A673 (cell line): Measurements from ENCODE around the gene CRYGN. TPM values are rescaled to one million over a fixed set of nuclear protein-coding genes. Genes with fewer than 3 reads are reported as not detected.

Source experiments
- BruUV-seq: library from RNA; stranded (reverse); fragments of 400-500 nt; replicated peaks from 2 replicates; lab custom pipeline; 2021; lab: Mats Ljungman, UMichigan
- CTCF ChIA-PET: fragments of 300-600 bp; sonication (Branson Sonifier 250); formaldehyde crosslinking; loops from one replicate; lab custom pipeline; 2022; ENCODE audit warnings: antibody characterized with exemption; lab: Charles Lee
- POLR2A ChIA-PET: fragments of 300-600 bp; sonication (Branson Sonifier 250); formaldehyde crosslinking; loops from one replicate; lab custom pipeline; 2022; ENCODE audit warnings: antibody characterized with exemption; ENCODE audit not compliant: low non-redundant PET; lab: Charles Lee
- DNase-seq: peaks from one replicate; pipeline ENCODE4 v3.0.0-alpha.2; 2015; ENCODE audit warnings: low spot score
- H3K27ac ChIP-seq: fragments of 200-600 bp; sonication (generic); 2 replicates; pipeline ENCODE4 v1.5.1; 2016; ENCODE audit warnings: mixed run types, low read depth, mild to moderate bottlenecking, mixed read lengths, antibody characterized with exemption, low read length; ENCODE audit not compliant: poor library complexity, severe bottlenecking
- H3K27me3 ChIP-seq: fragments of 200-600 bp; sonication (generic); replicated peaks from 2 replicates; pipeline ENCODE4 v1.6.1; 2017; ENCODE audit warnings: mixed run types, low read depth, mild to moderate bottlenecking, mixed read lengths, antibody characterized with exemption, low read length; ENCODE audit not compliant: insufficient read depth, poor library complexity
- H3K36me3 ChIP-seq: fragments of 200-600 bp; sonication (generic); 2 replicates; pipeline ENCODE4 v1.6.1; 2016; ENCODE audit warnings: mixed run types, mild to moderate bottlenecking, mixed read lengths, antibody characterized with exemption, low read length; ENCODE audit not compliant: insufficient read depth, poor library complexity, severe bottlenecking
- H3K4me1 ChIP-seq: fragments of 200-600 bp; sonication (generic); 2 replicates; pipeline ENCODE4 v1.6.1; 2017; ENCODE audit warnings: mixed run types, mild to moderate bottlenecking, mixed read lengths, antibody characterized with exemption, low read length; ENCODE audit not compliant: insufficient read depth, poor library complexity, severe bottlenecking
- H3K4me3 ChIP-seq: fragments of 200-600 bp; sonication (generic); 2 replicates; pipeline ENCODE4 v1.5.1; 2016; ENCODE audit warnings: low read depth, mixed run types, mild to moderate bottlenecking, mixed read lengths, low read length; ENCODE audit not compliant: poor library complexity, severe bottlenecking
- H3K9me3 ChIP-seq: fragments of 200-600 bp; sonication (generic); 2 replicates; pipeline ENCODE4 v1.6.1; 2016; ENCODE audit warnings: mixed run types, low read depth, mild to moderate bottlenecking, mixed read lengths, antibody characterized with exemption, low read length; ENCODE audit not compliant: poor library complexity, severe bottlenecking
- EZH2 ChIP-seq: fragments of 200-600 bp; sonication (generic); IDR thresholded peaks from 2 replicates; pipeline ENCODE4 v1.6.1; 2017; ENCODE audit warnings: borderline replicate concordance, low read depth, mild to moderate bottlenecking, mixed read lengths, antibody characterized with exemption, low read length; ENCODE audit not compliant: poor library complexity, severe bottlenecking
- intact Hi-C: fragments of 100-400 bp; cut with micrococcal nuclease; formaldehyde crosslinking; loops from one replicate; pipeline ENCODE4 v1.10.0; 2022; ENCODE audit not compliant: unreplicated experiment
- total RNA-seq: library from RNA; stranded (reverse); gene quantifications from 2 replicates; pipeline ENCODE4 v1.2.3, GENCODE V29; 2021
- TF ChIP-seq, protein P1 (sequence below): fragments of 300-800, 200-600 bp; sonication (generic); conservative IDR thresholded peaks from 2 replicates; pipeline ENCODE4 v1.5.1; 2017; ENCODE audit warnings: low read depth, mild to moderate bottlenecking, antibody characterized with exemption, low read length, moderate library complexity, mixed read lengths

The CRYGN gene
- total RNA-seq, 1 experiment from 2014 or later: 0.13 TPM

GRCh38 chr7:151395036-151395367 is 44.9 kb downstream of the CRYGN start:
- Histone ChIP-seq H3K36me3 (no peaks in the 10 kb centered on the region), H3K27me3 (no peaks in the 10 kb centered on the region), H3K4me3 (no peak overlapping the region), H3K9me3 (no peaks in the 10 kb centered on the region), H3K4me1 (no peaks in the 10 kb centered on the region), H3K27ac (no peak overlapping the region)
- TF ChIP-seq, protein P1, sequence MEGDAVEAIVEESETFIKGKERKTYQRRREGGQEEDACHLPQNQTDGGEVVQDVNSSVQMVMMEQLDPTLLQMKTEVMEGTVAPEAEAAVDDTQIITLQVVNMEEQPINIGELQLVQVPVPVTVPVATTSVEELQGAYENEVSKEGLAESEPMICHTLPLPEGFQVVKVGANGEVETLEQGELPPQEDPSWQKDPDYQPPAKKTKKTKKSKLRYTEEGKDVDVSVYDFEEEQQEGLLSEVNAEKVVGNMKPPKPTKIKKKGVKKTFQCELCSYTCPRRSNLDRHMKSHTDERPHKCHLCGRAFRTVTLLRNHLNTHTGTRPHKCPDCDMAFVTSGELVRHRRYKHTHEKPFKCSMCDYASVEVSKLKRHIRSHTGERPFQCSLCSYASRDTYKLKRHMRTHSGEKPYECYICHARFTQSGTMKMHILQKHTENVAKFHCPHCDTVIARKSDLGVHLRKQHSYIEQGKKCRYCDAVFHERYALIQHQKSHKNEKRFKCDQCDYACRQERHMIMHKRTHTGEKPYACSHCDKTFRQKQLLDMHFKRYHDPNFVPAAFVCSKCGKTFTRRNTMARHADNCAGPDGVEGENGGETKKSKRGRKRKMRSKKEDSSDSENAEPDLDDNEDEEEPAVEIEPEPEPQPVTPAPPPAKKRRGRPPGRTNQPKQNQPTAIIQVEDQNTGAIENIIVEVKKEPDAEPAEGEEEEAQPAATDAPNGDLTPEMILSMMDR: no peak
- no peak for TF ChIP-seq EZH2
- DNase-seq: no peak
- CTCF ChIA-PET: no interaction called here
- intact Hi-C loops: no loop called here
- no TSS peak for BruUV-seq
- POLR2A ChIA-PET: no interaction called here

GRCh38 chr7:151394076-151395035 is 45.6 kb downstream of the CRYGN start:
- intact Hi-C loops: no loop called here
- Histone ChIP-seq H3K36me3 (no peaks in the 10 kb centered on the region), H3K9me3 (no peaks in the 10 kb centered on the region), H3K27ac (no peak overlapping the region), H3K27me3 (no peaks in the 10 kb centered on the region), H3K4me3 (no peak overlapping the region), H3K4me1 (no peaks in the 10 kb centered on the region)
- POLR2A ChIA-PET: no interaction called here
- DNase-seq: no peak
- no TSS peak for BruUV-seq
- TF ChIP-seq, protein P1: no peak
- TF ChIP-seq EZH2: no peak
- CTCF ChIA-PET: no interaction called here

DNA sequence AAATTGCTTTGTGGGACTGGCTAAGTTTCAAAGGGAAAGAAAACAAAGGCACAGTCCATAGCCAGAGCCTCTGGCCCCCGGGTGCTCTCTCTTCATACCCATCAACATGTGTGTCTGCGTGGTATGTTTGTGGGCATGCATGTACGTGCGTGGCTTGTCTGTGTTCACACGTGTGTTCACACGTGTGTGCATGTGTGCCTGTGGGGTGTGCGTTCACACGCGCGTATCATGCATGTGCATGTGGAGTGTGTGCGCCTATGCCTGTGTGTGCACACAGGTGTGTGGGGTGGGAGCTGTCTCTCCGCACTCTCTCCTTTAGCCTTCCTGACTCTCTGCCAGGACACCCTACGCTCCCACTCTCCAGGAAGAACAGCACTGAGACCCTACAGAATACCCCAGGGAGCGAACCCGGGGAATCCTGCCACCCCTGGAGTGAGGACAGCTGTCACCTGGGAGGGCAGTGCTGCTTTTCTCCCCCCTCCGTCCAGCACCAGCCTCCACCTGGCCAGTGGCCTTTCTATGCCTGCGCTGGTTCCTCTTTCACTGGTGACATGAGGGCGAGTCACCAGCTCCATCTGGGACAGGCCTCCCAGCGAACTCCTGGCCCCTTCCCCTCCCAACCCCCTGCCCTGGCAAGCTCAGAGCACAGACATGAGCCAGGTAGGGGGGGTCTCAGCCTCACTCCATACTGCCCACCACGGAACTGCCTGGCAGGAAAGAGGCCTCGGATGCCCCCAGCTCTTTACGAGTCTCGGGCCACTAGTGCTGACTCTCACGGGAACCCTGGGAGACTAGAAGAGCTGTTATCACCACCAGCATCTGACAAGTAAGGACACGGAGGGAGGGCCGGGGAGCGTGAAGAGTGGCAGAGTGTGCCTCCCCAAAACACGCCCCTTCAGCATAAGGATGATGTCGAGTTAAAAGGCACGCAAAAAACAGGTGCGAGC is 46.6 kb downstream of the CRYGN start:
- intact Hi-C loops: no loop called here
- H3K4me3 ChIP-seq: no peak overlapping the region
- H3K4me1 ChIP-seq: no peaks in the 10 kb centered on the region
- no peak for DNase-seq
- no peak for TF ChIP-seq EZH2
- TF ChIP-seq, protein P1: no peak
- CTCF ChIA-PET: no interaction called here
- no peaks in the 10 kb centered on the region for H3K9me3 ChIP-seq
- no peaks in the 10 kb centered on the region for H3K36me3 ChIP-seq
- BruUV-seq: no TSS peak
- no peaks in the 10 kb centered on the region for H3K27me3 ChIP-seq
- no peak overlapping the region for H3K27ac ChIP-seq
- POLR2A ChIA-PET: no interaction called here
